HEK293T (cell line): Measurements from ENCODE around the gene MEOX1.
A peak's percentile ranks its signal among the peaks of the same experiment; 100 is the strongest.

ENCODE experiments used
- CTCF ChIA-PET: fragments of 350-600 bp; formaldehyde crosslinking; extraction: SDS; loops from one replicate; lab custom pipeline; 2021; ENCODE audit warnings: antibody characterized with exemption, inconsistent platforms; lab: Yijun Ruan, JAX
- POLR2A ChIA-PET: fragments of 350-600 bp; formaldehyde crosslinking; extraction: SDS; loops from one replicate; lab custom pipeline; 2020; ENCODE audit warnings: antibody characterized with exemption, inconsistent platforms; lab: Yijun Ruan, JAX
- DNase-seq: peaks from one replicate; pipeline ENCODE4 v3.0.0; 2012; ENCODE audit warnings: mixed read lengths; ENCODE audit errors: extremely low spot score
- ARNT ChIP-seq: fragments of 450-650 bp; IDR thresholded peaks from 2 replicates; pipeline ENCODE4 v1.6.1; 2017; ENCODE audit warnings: mild to moderate bottlenecking
- BHLHE40 ChIP-seq: fragments of 450-650 bp; IDR thresholded peaks from 2 replicates; pipeline ENCODE4 v1.6.1; 2016; ENCODE audit warnings: mild to moderate bottlenecking, moderate library complexity, borderline replicate concordance
- CTBP1 ChIP-seq: fragments of 450-650 bp; IDR thresholded peaks from 2 replicates; pipeline ENCODE4 v1.6.1; 2016; ENCODE audit warnings: borderline replicate concordance
- ELF4 ChIP-seq: fragments of 450-650 bp; IDR thresholded peaks from 2 replicates; pipeline ENCODE4 v1.6.1; 2017; ENCODE audit warnings: antibody characterized with exemption
- FOXA1 ChIP-seq: fragments of 450-650 bp; IDR thresholded peaks from 2 replicates; pipeline ENCODE4 v1.6.1; 2016; ENCODE audit warnings: mild to moderate bottlenecking
- FOXK2 ChIP-seq: fragments of 450-650 bp; IDR thresholded peaks from 2 replicates; pipeline ENCODE4 v1.6.1; 2016; ENCODE audit warnings: mild to moderate bottlenecking
- FOXM1 ChIP-seq: fragments of 450-650 bp; IDR thresholded peaks from 2 replicates; pipeline ENCODE4 v1.6.1; 2017; ENCODE audit warnings: mild to moderate bottlenecking, borderline replicate concordance
- HDGF ChIP-seq: fragments of 450-650 bp; IDR thresholded peaks from 2 replicates; pipeline ENCODE4 v1.6.1; 2017; ENCODE audit warnings: antibody characterized with exemption, borderline replicate concordance
- L3MBTL2 ChIP-seq: fragments of 450-650 bp; conservative IDR thresholded peaks from 2 replicates; pipeline ENCODE4 v1.6.1; 2016; ENCODE audit warnings: mild to moderate bottlenecking
- LEF1 ChIP-seq: fragments of 450-650 bp; IDR thresholded peaks from 2 replicates; pipeline ENCODE4 v1.6.1; 2017; ENCODE audit warnings: mild to moderate bottlenecking, borderline replicate concordance
- NFRKB ChIP-seq: fragments of 450-650 bp; IDR thresholded peaks from 2 replicates; pipeline ENCODE4 v1.6.1; 2016; ENCODE audit warnings: mild to moderate bottlenecking, moderate library complexity
- SP1 ChIP-seq: fragments of 450-650 bp; IDR thresholded peaks from 2 replicates; pipeline ENCODE4 v1.6.1; 2017
- SUZ12 ChIP-seq: fragments of 450-650 bp; IDR thresholded peaks from 2 replicates; pipeline ENCODE4 v1.6.1; 2016; ENCODE audit warnings: mild to moderate bottlenecking
- TARDBP ChIP-seq: fragments of 450-650 bp; IDR thresholded peaks from 2 replicates; pipeline ENCODE4 v1.6.1; 2016
- ZNF384 ChIP-seq: fragments of 450-650 bp; IDR thresholded peaks from 2 replicates; pipeline ENCODE4 v1.6.1; 2016
- TF ChIP-seq, protein P1 (sequence below): fragments of 450-650 bp; IDR thresholded peaks from 2 replicates; pipeline ENCODE4 v1.6.1; 2016

MEOX1 gene

DNA sequence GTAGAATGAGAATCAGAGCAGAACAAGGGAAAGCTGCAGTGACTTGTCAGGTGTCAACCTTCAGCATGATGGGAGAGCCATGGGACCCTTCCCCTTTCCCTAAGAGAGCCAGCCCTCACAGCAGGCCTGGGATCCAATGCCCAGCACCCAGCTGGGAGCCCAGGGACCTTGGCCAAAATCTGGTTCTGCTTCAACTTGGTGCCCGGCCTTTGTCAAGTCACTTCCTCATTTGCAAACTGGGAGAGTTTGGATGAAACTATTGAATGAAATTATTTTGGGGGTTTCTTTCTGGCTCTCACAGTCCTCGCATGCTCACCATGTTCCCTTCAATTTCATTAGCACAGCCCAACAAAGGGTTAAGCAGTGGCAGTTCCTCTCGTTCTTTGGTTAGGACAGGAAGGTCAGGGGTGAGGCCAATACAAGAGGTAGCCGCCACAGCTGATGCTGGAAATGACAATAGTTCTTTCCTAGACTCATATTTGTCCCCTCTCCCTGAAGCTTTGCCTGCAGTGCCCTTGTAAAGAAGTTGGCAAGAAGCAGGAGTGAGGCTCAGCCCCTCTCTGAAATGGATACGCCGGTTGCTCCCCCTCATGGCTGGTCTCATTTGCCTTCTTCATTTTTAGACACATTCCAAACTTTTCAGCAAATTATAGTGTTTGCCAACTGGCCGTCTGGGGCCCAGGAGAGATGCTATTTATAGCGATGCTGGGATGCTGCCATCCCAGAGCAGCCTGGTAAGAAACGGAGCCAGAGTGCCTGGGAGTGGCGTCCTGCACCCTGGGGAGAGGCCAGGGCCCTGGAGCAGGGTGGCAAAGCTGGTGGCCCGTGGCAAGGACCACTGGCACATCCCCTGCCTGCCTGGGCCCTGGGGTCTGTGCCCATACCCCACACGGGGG lies 34.5 kb upstream of the MEOX1 start:
- no peak for DNase-seq
- POLR2A ChIA-PET, result interaction anchor here (0.6 to 1.5 kb wide), 2 partner anchors 49 to 698 kb away, joined by 3 read pairs; partner anchors contain the start of gene RPL27
- TF ChIP-seq LEF1 (no peak), SUZ12 (no peak), BHLHE40 (no peak), ELF4 (no peak), ZNF384 (no peak), FOXM1 (no peak), FOXK2 (no peak), FOXA1 (no peak), NFRKB (no peak)
- TF ChIP-seq, protein P1, sequence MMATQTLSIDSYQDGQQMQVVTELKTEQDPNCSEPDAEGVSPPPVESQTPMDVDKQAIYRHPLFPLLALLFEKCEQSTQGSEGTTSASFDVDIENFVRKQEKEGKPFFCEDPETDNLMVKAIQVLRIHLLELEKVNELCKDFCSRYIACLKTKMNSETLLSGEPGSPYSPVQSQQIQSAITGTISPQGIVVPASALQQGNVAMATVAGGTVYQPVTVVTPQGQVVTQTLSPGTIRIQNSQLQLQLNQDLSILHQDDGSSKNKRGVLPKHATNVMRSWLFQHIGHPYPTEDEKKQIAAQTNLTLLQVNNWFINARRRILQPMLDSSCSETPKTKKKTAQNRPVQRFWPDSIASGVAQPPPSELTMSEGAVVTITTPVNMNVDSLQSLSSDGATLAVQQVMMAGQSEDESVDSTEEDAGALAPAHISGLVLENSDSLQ, result no peak
- CTCF ChIA-PET, result interaction anchor here (1.4 to 7.0 kb wide), 5 partner anchors 22 to 82 kb away, joined by 3 to 118 read pairs (median 7); partner anchors contain the start of genes DUSP3 and SOST

DNA sequence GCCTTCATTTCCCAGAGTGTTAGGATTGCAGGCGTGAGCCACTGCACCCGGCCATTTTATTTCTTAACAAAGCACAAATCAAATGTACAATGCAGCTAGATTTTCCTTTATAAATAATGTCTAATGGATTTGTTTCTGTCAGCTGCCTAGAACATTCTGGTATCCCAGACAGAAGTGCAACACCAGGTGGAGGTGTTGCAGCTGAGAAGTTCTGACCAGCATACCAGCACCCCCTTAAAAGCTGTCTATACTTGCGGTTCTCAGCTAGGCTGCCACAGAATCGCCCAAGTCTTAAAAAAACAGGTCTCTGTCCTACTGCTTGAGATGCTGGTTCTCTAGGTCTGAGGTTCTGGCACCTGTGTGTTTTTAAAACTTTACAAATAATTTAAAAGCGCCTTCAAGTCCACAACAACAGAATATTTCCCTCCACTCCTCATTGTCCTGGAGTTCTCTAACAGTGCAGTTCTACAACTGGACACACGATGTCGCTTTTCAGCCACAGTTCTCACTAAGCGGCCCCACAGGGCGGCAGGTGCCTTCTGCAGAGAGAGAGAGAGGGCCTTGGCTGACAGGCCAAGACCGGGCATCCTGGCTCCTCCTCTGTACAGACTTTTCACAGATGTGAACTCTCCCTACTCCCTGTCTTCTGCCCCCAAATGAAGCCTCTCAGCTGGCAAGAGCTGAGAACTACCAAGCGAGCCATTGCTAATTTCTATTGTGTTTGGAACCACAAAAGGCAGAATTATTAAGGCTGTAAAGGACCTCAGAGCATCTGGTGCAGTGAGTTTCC lies 32.6 kb upstream of the MEOX1 start:
- CTCF ChIA-PET, result interaction anchor here (0.7 to 7.0 kb wide), 14 partner anchors 8 to 120 kb away, joined by 3 to 118 read pairs (median 4); partner anchors contain the start of gene SOST
- TF ChIP-seq FOXM1, result no peak
- TF ChIP-seq CTBP1, result no peak
- TF ChIP-seq FOXK2, result no peak
- no peak for TF ChIP-seq ARNT
- TF ChIP-seq NFRKB, result no peak
- no peak for TF ChIP-seq SUZ12
- no peak for TF ChIP-seq ZNF384
- TF ChIP-seq HDGF, result no peak
- TF ChIP-seq LEF1, result no peak
- TF ChIP-seq ELF4, result no peak
- POLR2A ChIA-PET, result no interaction called here
- DNase-seq, result peak; percentile 84

DNA sequence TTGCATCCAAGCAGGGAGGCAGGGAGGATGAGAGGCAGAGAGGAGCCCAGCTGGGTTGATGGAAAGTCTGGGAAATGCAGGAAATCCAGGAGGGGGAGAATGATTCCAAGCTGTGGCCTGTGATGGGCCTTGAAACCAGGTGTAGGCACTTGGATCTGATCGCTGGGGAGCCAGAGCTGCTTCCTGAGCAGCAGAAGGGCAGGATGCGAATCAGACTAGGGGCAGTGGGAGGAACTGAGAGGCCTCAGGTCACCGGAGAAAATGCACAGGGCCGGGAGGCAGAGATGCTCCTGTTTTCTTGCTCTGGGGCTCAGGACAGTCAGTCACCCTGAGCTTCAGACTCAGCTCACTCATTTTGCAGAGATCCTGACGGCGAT lies 29.6 kb upstream of the MEOX1 start:
- ChIA-PET POLR2A (no interaction called here), CTCF (interaction anchor here (0.6 to 7.0 kb wide), 3 partner anchors 68 to 161 kb away, joined by 3 to 118 read pairs (median 5); partner anchors contain the start of gene SOST)
- TF ChIP-seq FOXA1, result no peak
- no peak for TF ChIP-seq L3MBTL2
- no peak for TF ChIP-seq NFRKB
- TF ChIP-seq HDGF, result no peak
- no peak for TF ChIP-seq ZNF384
- no peak for TF ChIP-seq LEF1
- TF ChIP-seq ELF4, result no peak
- no peak for TF ChIP-seq SUZ12
- DNase-seq, result no peak

- TF ChIP-seq, protein P1, result no peak
- TF ChIP-seq SP1, result no peak
- TF ChIP-seq ELF4, result no peak
- DNase-seq, result no peak
- ChIA-PET POLR2A (no interaction called here), CTCF (interaction anchor here (0.6 to 7.0 kb wide), 3 partner anchors 69 to 161 kb away, joined by 3 to 118 read pairs (median 5); partner anchors contain the start of gene SOST)
These were observed 29.0 kb upstream of the MEOX1 start for GRCh38 chr17:43690624-43691316.

DNA sequence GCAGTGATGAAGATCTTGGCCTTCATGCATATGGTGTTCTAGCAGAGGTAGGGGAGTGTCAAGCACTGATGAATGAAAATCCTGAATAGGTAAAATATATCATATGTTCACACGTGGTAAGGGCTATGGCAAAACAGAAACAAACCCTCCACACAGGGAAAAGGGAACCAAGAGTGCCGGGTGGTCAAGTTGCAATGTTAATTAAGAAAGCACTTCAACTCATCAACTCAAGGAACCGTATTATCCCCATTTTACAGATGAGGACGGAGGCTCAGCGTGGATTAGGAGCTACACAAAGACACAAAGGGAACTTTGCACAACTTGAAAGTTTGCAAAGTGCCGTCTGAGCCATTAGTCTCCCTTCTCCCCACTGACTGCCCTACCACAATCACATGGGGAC lies 28.1 kb upstream of the MEOX1 start:
- ChIA-PET CTCF (interaction anchor here (7.0 kb wide), 1 partner anchor 70 kb away, joined by 118 read pairs; the partner anchor contains the start of gene SOST), POLR2A (no interaction called here)
- TF ChIP-seq FOXM1 (no peak), BHLHE40 (no peak), NFRKB (no peak), ARNT (no peak), HDGF (no peak), ZNF384 (no peak), CTBP1 (no peak), ELF4 (no peak), SP1 (no peak), LEF1 (no peak), FOXA1 (no peak), TARDBP (no peak), L3MBTL2 (no peak), FOXK2 (no peak), SUZ12 (no peak)
- TF ChIP-seq, protein P1, result no peak
- DNase-seq, result no peak
